ENCODE data around the gene TJP3.

The TJP3 gene

GRCh38 chr19:3760871-3761361 lies 52.7 kb downstream of the TJP3 start:
- TF ChIP-seq CTCF (IDR thresholded peaks at IDR 0.05; ENCODE audit: low read depth, low read length, poor library complexity, severe bottlenecking) (no peak), EZH2phosphoT487 (IDR thresholded peaks at IDR 0.05; ENCODE audit: borderline replicate concordance, low read length) (no peak)
- Histone ChIP-seq H3K27ac (ENCODE audit: low read depth, low read length) (peak overlapping the region; percentile 53; the same call in 1 of the 2 replicates), H3F3A (ENCODE audit: control insufficient read depth, insufficient read depth) (peaks cover 7% of the 10 kb centered on the region)

GRCh38 chr19:3761382-3762129 lies 53.4 kb downstream of the TJP3 start, which contains the start of gene APBA3:
Gene APBA3, minus strand, starts transcription at chr19:3761692. Its CDS starts 1,428 bp downstream, at chr19:3760264.
- Histone ChIP-seq H3K9me3 (ENCODE audit: control insufficient read depth, insufficient read depth, low read length) (no peaks in the 10 kb centered on the region), H3K4me1 (ENCODE audit: control insufficient read depth, low read length) (peaks cover 13% of the 10 kb centered on the region), H3K4me2 (ENCODE audit: low read length) (peak within 1 kb of the TSS; percentile 83), H3K27me3 (ENCODE audit: control insufficient read depth, low read length) (no peaks in the 10 kb centered on the region), H4K20me1 (ENCODE audit: control insufficient read depth, insufficient read depth, low read depth, low read length) (no peaks in the 10 kb centered on the region), H3K4me3 (ENCODE audit: low read length) (peak within 1 kb of the TSS; percentile 96), H3K9me2 (replicated peaks; ENCODE audit: control insufficient read depth, low read length) (no peaks in the 10 kb centered on the region), H3F3A (ENCODE audit: control insufficient read depth, insufficient read depth) (peaks cover 7% of the 10 kb centered on the region), H3K79me2 (ENCODE audit: control insufficient read depth, low read length) (peaks cover 39% of the 10 kb centered on the region), H3K36me3 (ENCODE audit: control insufficient read depth, low read length) (peaks cover 23% of the 10 kb centered on the region), H3K27ac (ENCODE audit: low read depth, low read length) (peak within 1 kb of the TSS; percentile 82)
- TF ChIP-seq EZH2phosphoT487 (IDR thresholded peaks at IDR 0.05; ENCODE audit: borderline replicate concordance, low read length) (no peak), CTCF (IDR thresholded peaks at IDR 0.05; ENCODE audit: low read depth, low read length, poor library complexity, severe bottlenecking) (peak; percentile 85)

More at GRCh38 chr19:3760871-3761361, 52.7 kb downstream of the TJP3 start:
- Histone ChIP-seq H3K4me2 (ENCODE audit: low read length) (peak overlapping the region; percentile 83), H3K79me2 (ENCODE audit: control insufficient read depth, low read length) (peaks cover 39% of the 10 kb centered on the region), H3K27me3 (ENCODE audit: control insufficient read depth, low read length) (no peaks in the 10 kb centered on the region), H4K20me1 (ENCODE audit: control insufficient read depth, insufficient read depth, low read depth, low read length) (no peaks in the 10 kb centered on the region), H3K4me3 (ENCODE audit: low read length) (peak overlapping the region; percentile 96), H3K9me3 (ENCODE audit: control insufficient read depth, insufficient read depth, low read length) (no peaks in the 10 kb centered on the region), H3K4me1 (ENCODE audit: control insufficient read depth, low read length) (peaks cover 13% of the 10 kb centered on the region), H3K36me3 (ENCODE audit: control insufficient read depth, low read length) (peaks cover 20% of the 10 kb centered on the region), H3K9me2 (replicated peaks; ENCODE audit: control insufficient read depth, low read length) (no peaks in the 10 kb centered on the region)

- TF ChIP-seq EZH2phosphoT487 (IDR thresholded peaks at IDR 0.05; ENCODE audit: borderline replicate concordance, low read length) = no peak
- no peak for TF ChIP-seq CTCF (IDR thresholded peaks at IDR 0.05; ENCODE audit: low read depth, low read length, poor library complexity, severe bottlenecking)
- Histone ChIP-seq H3K79me2 (ENCODE audit: control insufficient read depth, low read length) (peaks cover 39% of the 10 kb centered on the region), H3F3A (ENCODE audit: control insufficient read depth, insufficient read depth) (peaks cover 7% of the 10 kb centered on the region), H4K20me1 (ENCODE audit: control insufficient read depth, insufficient read depth, low read depth, low read length) (no peaks in the 10 kb centered on the region), H3K4me2 (ENCODE audit: low read length) (peak overlapping the region; percentile 83), H3K4me3 (ENCODE audit: low read length) (peak overlapping the region; percentile 96), H3K27ac (ENCODE audit: low read depth, low read length) (peak overlapping the region; percentile 82), H3K36me3 (ENCODE audit: control insufficient read depth, low read length) (peaks cover 25% of the 10 kb centered on the region), H3K9me3 (ENCODE audit: control insufficient read depth, insufficient read depth, low read length) (no peaks in the 10 kb centered on the region), H3K27me3 (ENCODE audit: control insufficient read depth, low read length) (no peaks in the 10 kb centered on the region), H3K9me2 (replicated peaks; ENCODE audit: control insufficient read depth, low read length) (no peaks in the 10 kb centered on the region), H3K4me1 (ENCODE audit: control insufficient read depth, low read length) (peaks cover 13% of the 10 kb centered on the region)
Observed at GRCh38 chr19:3762130-3762473, 53.9 kb downstream of the TJP3 start.

Data from DOHH2 (cell line).